GM19438 (cell line): Measurements from ENCODE around the gene RSRC1.

ENCODE experiments used
- ATAC-seq: cut with Tn5 transposase; IDR thresholded peaks from one replicate; pipeline ENCODE4 v1.9.1; 2021; ENCODE audit warnings: low read depth; ENCODE audit not compliant: unreplicated experiment

Gene RSRC1

GRCh38 chr3:158563076-158563475, 453.2 kb downstream of the RSRC1 start:
- no peak for ATAC-seq

GRCh38 chr3:158565076-158565475, 455.2 kb downstream of the RSRC1 start:
- ATAC-seq, result no peak

DNA sequence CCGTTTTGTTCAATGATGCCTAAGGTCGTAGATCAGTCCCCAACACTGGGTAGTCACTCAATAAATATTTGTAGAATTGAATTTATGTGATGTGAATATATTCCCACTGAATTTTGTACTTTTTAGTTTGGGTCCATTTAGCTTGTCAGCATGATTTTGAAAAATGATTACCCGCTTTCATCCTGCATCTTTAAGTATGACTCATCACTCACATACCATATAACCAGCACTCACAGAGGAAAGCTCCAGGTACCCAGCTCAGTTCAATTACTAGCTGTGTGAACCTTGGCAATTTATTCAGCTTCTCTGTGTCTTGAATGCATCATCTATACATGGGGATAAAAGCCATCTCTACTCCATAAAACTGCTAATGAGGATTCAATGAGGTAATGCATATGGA, 458.9 kb downstream of the RSRC1 start:
- ATAC-seq, result no peak

DNA sequence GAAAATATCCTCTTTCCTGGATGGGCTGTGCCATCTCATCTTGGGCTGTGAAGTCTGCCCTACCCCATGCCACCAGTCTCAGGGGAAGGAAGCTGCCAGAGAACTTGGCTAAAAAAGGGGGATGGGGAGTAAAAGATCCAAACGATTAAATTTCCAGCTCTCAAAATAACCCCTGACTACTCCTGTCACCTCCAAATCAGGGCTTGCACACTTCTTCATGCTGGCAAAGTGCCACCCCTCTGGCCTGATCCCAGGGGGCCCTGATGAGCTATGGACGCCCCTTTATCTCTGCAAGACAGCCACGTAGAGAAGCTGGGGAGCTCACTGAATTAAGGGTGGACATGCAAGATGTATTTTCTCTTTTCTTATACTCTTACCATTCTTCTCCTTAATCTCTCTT, 459.9 kb downstream of the RSRC1 start:
- no peak for ATAC-seq

GRCh38 chr3:158570999-158571702, 461.3 kb downstream of the RSRC1 start, which contains the start of gene MLF1:
TSS of gene MLF1 (plus strand) at chr3:158571194. CDS start at chr3:158571301, 107 bp downstream.
- ATAC-seq, result peak; percentile 99

- no peak for ATAC-seq
These were observed 462.3 kb downstream of the RSRC1 start for GRCh38 chr3:158571969-158572765.

DNA sequence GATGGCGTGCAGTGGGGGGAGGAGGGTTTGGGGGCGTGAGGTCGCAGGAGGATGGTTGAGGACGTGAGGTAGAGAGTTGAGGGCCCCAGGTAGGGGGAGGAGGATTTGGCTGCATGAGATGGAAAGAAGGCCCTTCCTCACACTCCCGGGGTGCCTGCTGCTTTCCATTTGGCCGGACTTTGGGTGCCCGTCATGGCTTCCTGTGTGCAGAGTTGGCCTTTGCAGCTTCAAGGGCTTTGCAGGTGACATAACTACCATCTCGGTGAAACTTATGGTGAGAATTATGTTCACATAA, 462.8 kb downstream of the RSRC1 start:
- ATAC-seq, result no peak

- ATAC-seq, result no peak
These were observed 463.8 kb downstream of the RSRC1 start for GRCh38 chr3:158573714-158574113.

GRCh38 chr3:158574646-158575045, 464.8 kb downstream of the RSRC1 start:
- no peak for ATAC-seq

DNA sequence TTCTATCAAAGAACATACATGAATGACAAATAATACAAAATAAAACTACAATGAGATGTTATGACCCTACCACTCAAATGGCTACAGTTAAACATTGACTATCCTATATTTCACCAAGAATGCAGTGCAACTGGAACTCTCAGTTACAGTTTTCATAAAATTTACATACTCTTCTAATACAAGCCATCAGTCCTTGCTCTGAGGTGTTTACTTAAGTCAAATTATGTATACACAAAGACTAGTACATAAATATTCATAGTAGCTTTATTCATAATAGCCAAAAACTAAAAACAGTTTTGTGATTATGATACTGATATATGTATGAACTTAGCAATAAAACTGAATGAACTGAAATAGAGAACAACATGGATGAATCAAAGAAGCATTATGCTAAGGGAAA, 480.3 kb downstream of the RSRC1 start:
- no peak for ATAC-seq
